ENCODE measurements around the gene KCNA2.

DNA sequence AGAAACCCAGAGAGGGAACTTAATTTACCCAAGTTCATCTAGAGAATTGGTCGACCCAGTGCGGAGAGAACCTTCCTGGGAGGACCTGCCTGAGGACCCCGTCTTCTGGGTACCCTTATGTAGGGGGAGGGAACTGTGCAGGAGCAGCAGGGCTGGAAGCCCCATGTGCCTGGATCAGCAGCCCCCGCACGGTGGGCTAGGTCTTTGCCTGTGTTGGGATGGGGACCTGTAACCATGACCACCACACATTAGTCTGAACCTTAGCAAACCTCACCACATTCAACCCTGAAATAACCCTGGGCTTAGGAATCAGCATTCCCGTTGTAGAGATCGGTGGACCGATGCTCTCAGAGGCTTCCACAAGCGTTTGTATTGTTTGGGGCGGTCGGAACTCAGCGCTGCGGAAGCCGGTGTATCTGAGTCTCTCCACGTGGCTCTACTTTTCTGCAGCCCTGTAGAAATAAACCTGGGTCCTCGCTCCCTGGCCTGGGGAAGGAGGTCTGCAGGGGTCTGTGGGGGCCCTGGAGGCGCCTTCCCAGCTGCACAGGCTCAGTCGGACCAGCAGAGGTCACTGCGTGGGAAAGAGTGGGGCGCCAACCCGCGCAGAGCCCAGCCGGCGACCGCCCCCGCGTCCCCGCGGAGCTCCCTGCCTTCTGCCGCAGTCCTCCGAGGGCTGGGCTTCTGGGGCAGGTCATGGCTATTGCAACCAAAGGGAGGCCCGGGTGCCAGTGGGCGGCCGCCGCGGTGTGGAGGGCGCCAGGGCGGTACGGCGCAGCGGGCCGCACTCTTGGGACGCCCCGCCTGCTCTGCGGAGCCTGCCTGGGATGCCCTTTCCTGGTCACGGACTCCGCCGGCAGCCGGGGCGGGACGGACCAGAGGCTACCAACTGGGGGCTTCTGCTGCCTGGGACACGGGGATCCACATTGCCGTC is 51.0 kb downstream of the KCNA2 start:
- TF ChIP-seq, protein P1, sequence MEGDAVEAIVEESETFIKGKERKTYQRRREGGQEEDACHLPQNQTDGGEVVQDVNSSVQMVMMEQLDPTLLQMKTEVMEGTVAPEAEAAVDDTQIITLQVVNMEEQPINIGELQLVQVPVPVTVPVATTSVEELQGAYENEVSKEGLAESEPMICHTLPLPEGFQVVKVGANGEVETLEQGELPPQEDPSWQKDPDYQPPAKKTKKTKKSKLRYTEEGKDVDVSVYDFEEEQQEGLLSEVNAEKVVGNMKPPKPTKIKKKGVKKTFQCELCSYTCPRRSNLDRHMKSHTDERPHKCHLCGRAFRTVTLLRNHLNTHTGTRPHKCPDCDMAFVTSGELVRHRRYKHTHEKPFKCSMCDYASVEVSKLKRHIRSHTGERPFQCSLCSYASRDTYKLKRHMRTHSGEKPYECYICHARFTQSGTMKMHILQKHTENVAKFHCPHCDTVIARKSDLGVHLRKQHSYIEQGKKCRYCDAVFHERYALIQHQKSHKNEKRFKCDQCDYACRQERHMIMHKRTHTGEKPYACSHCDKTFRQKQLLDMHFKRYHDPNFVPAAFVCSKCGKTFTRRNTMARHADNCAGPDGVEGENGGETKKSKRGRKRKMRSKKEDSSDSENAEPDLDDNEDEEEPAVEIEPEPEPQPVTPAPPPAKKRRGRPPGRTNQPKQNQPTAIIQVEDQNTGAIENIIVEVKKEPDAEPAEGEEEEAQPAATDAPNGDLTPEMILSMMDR (conservative IDR thresholded peaks at IDR 0.05): peak; percentile 73
- TF ChIP-seq ZFX (IDR thresholded peaks at IDR 0.05): no peak

All from C4-2B (cell line).